ENCODE results near the gene TP53RK. TPM values are rescaled to one million over a fixed set of nuclear protein-coding genes. Genes with fewer than 3 reads are reported as not detected.

The TP53RK gene
- 9.4 TPM for polyA plus RNA-seq (2012; ENCODE audit: low read depth, missing spikeins)

DNA sequence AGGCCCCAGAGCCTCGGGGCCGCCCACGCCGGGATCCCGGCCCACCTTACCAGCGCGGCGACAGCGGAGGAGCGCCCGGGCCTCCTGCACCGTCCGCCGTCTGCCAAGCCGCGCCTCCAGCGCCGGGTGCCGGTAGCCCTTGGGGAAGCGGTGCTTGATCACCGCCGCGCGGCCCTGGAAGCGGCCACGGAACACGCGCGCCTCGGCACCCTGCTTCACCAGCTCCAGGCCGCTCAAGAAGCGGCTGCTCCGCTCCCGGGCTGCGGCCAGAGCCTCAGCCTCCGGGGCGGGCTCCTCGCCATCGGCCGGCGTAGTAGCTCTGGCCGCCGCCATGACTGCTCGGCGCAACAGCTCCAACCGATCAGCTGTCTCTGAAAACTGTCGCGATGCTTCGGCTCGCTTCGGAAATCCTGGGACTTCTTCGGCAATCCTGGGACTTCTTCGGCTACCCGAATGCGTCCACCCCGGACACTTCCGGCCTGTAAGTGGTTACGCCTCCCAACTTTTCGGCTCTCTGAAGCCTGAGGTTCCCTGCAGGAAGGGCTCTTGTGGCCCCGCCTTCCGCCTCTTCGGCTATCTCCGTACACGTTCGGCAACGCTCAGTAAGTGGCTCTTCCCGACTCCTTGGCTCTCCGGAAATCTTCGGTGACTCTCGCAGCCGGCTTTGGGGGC is at the start of gene TP53RK:
Gene TP53RK, minus strand, starts transcription at position 363 of the 672 bp plus-strand sequence. Its CDS starts 30 bp downstream, at position 333.
- peak; percentile 80 for DNase-seq (ENCODE audit: insufficient read length, low spot score)
- FAIRE-seq, result peak; percentile 89

DNA sequence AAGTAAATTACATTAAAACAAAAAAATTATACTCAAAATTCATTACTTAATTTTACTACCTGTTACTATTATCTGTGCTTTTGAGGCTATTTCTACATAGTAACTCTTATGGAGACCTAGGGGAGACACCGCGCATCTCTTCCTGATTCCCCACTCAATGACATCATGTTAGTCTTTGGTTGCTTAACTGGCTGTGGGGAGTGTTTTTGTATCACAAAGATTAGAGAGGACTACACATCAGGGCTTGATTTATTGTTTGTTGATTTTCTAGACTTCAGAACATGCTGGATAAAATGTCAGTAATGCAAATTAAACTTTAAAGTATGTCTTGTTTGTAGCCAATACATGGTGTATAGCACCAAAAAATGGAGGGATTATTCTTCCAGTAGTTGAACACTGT is 46.2 kb upstream of the TP53RK start:
- DNase-seq (ENCODE audit: insufficient read length, low spot score), result no peak
- TF ChIP-seq PAX5 (IDR thresholded peaks at IDR 0.05; ENCODE audit: insufficient read depth, low read length, severe bottlenecking), result no peak
- no peak for FAIRE-seq

More for the DNA sequence above, at the start of gene TP53RK:
- TF ChIP-seq SPI1 (IDR thresholded peaks at IDR 0.05; ENCODE audit: low read depth, low read length) (no peak), TAF1 (IDR thresholded peaks at IDR 0.05; ENCODE audit: low read depth, low read length) (peak; percentile 81), POLR2A (IDR thresholded peaks at IDR 0.05; ENCODE audit: low read depth, low read length) (peak; percentile 58), PAX5 (IDR thresholded peaks at IDR 0.05; ENCODE audit: insufficient read depth, low read length, severe bottlenecking) (no peak), POLR2AphosphoS5 (IDR thresholded peaks at IDR 0.05; ENCODE audit: low read depth, low read length) (peak; percentile 67; the same call in 1 of the 2 replicates)

- TF ChIP-seq POLR2AphosphoS5 (IDR thresholded peaks at IDR 0.05; ENCODE audit: low read depth, low read length), result no peak
- no peak for DNase-seq (ENCODE audit: insufficient read length, low spot score)
- FAIRE-seq, result no peak
Measured at GRCh38 chr20:46731770-46732169, 42.5 kb upstream of the TP53RK start.

GRCh38 chr20:46725186-46726165 is 36.2 kb upstream of the TP53RK start:
- no peak for TF ChIP-seq TAF1 (IDR thresholded peaks at IDR 0.05; ENCODE audit: low read depth, low read length)
- TF ChIP-seq POU2F2 (IDR thresholded peaks at IDR 0.05; ENCODE audit: low read depth, low read length), result no peak
- TF ChIP-seq PAX5 (IDR thresholded peaks at IDR 0.05; ENCODE audit: insufficient read depth, low read length, severe bottlenecking), result no peak
- no peak for TF ChIP-seq SPI1 (IDR thresholded peaks at IDR 0.05; ENCODE audit: low read depth, low read length)
- TF ChIP-seq POLR2A (IDR thresholded peaks at IDR 0.05; ENCODE audit: low read depth, low read length), result no peak
- TF ChIP-seq POLR2AphosphoS5 (IDR thresholded peaks at IDR 0.05; ENCODE audit: low read depth, low read length), result no peak
- FAIRE-seq, result no peak

GRCh38 chr20:46724343-46724959 is 35.2 kb upstream of the TP53RK start:
- no peak for FAIRE-seq
- TF ChIP-seq POU2F2 (IDR thresholded peaks at IDR 0.05; ENCODE audit: low read depth, low read length) (no peak), PAX5 (IDR thresholded peaks at IDR 0.05; ENCODE audit: insufficient read depth, low read length, severe bottlenecking) (no peak), POLR2A (IDR thresholded peaks at IDR 0.05; ENCODE audit: low read depth, low read length) (no peak), SPI1 (IDR thresholded peaks at IDR 0.05; ENCODE audit: low read depth, low read length) (no peak), TAF1 (IDR thresholded peaks at IDR 0.05; ENCODE audit: low read depth, low read length) (no peak), POLR2AphosphoS5 (IDR thresholded peaks at IDR 0.05; ENCODE audit: low read depth, low read length) (no peak)
- no peak for DNase-seq (ENCODE audit: insufficient read length, low spot score)

More at GRCh38 chr20:46725186-46726165, 36.2 kb upstream of the TP53RK start:
- DNase-seq (ENCODE audit: insufficient read length, low spot score), result no peak

- no peak for FAIRE-seq
- TF ChIP-seq SPI1 (IDR thresholded peaks at IDR 0.05; ENCODE audit: low read depth, low read length) (no peak), POU2F2 (IDR thresholded peaks at IDR 0.05; ENCODE audit: low read depth, low read length) (no peak), POLR2A (IDR thresholded peaks at IDR 0.05; ENCODE audit: low read depth, low read length) (no peak), POLR2AphosphoS5 (IDR thresholded peaks at IDR 0.05; ENCODE audit: low read depth, low read length) (no peak), PAX5 (IDR thresholded peaks at IDR 0.05; ENCODE audit: insufficient read depth, low read length, severe bottlenecking) (no peak), TAF1 (IDR thresholded peaks at IDR 0.05; ENCODE audit: low read depth, low read length) (no peak)
Measured at GRCh38 chr20:46723039-46723438, 33.8 kb upstream of the TP53RK start.

GRCh38 chr20:46722450-46722849 is 33.2 kb upstream of the TP53RK start:
- TF ChIP-seq POLR2AphosphoS5 (IDR thresholded peaks at IDR 0.05; ENCODE audit: low read depth, low read length), result no peak
- no peak for TF ChIP-seq SPI1 (IDR thresholded peaks at IDR 0.05; ENCODE audit: low read depth, low read length)
- no peak for TF ChIP-seq POU2F2 (IDR thresholded peaks at IDR 0.05; ENCODE audit: low read depth, low read length)
- no peak for TF ChIP-seq TAF1 (IDR thresholded peaks at IDR 0.05; ENCODE audit: low read depth, low read length)
- TF ChIP-seq POLR2A (IDR thresholded peaks at IDR 0.05; ENCODE audit: low read depth, low read length), result no peak
- no peak for TF ChIP-seq PAX5 (IDR thresholded peaks at IDR 0.05; ENCODE audit: insufficient read depth, low read length, severe bottlenecking)
- DNase-seq (ENCODE audit: insufficient read length, low spot score) (no peak), FAIRE-seq (no peak)

More at GRCh38 chr20:46723039-46723438, 33.8 kb upstream of the TP53RK start:
- no peak for DNase-seq (ENCODE audit: insufficient read length, low spot score)

DNA sequence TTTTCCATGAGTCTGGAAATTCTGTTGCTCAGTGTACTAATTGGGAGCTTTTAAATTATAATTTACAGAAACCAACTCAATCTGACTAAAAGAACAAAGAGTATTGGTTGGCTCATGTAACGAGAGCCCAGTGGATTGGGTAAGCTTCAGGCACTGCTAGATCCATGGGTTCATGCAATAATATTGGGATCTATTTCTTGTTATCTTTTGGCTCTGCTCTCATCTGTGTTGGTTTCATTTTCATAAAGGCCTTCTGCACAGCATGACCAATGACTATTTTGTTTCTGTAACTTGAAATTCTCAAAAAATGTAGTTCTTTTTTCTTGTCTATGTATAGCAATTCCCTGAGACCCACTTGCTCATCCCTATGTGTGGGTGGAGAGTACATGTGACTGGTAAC is 32.2 kb upstream of the TP53RK start:
- FAIRE-seq, result no peak
- no peak for TF ChIP-seq POLR2AphosphoS5 (IDR thresholded peaks at IDR 0.05; ENCODE audit: low read depth, low read length)
- no peak for TF ChIP-seq POU2F2 (IDR thresholded peaks at IDR 0.05; ENCODE audit: low read depth, low read length)
- no peak for TF ChIP-seq POLR2A (IDR thresholded peaks at IDR 0.05; ENCODE audit: low read depth, low read length)
- TF ChIP-seq TAF1 (IDR thresholded peaks at IDR 0.05; ENCODE audit: low read depth, low read length), result no peak
- no peak for TF ChIP-seq PAX5 (IDR thresholded peaks at IDR 0.05; ENCODE audit: insufficient read depth, low read length, severe bottlenecking)
- TF ChIP-seq SPI1 (IDR thresholded peaks at IDR 0.05; ENCODE audit: low read depth, low read length), result no peak
- DNase-seq (ENCODE audit: insufficient read length, low spot score), result no peak

GRCh38 chr20:46720776-46721425 is 31.7 kb upstream of the TP53RK start:
- FAIRE-seq (no peak), DNase-seq (ENCODE audit: insufficient read length, low spot score) (no peak)
- TF ChIP-seq POLR2AphosphoS5 (IDR thresholded peaks at IDR 0.05; ENCODE audit: low read depth, low read length), result no peak
- no peak for TF ChIP-seq POU2F2 (IDR thresholded peaks at IDR 0.05; ENCODE audit: low read depth, low read length)
- TF ChIP-seq PAX5 (IDR thresholded peaks at IDR 0.05; ENCODE audit: insufficient read depth, low read length, severe bottlenecking), result no peak
- no peak for TF ChIP-seq TAF1 (IDR thresholded peaks at IDR 0.05; ENCODE audit: low read depth, low read length)
- no peak for TF ChIP-seq SPI1 (IDR thresholded peaks at IDR 0.05; ENCODE audit: low read depth, low read length)
- TF ChIP-seq POLR2A (IDR thresholded peaks at IDR 0.05; ENCODE audit: low read depth, low read length), result no peak
